WTC11 (cell line): ENCODE measurements around the gene STK25. TPM values are rescaled to one million over a fixed set of nuclear protein-coding genes. Genes with fewer than 3 reads are reported as not detected.

ENCODE experiments used
- ATAC-seq: fragments of 200-7000 bp; cut with Tn5 transposase; 2 replicates; pipeline ENCODE4 v1.10.0; 2021; ENCODE audit warnings: mild to moderate bottlenecking, moderate library complexity
- CTCF ChIA-PET: fragments of 300-600 bp; sonication (Branson Sonifier 250); formaldehyde crosslinking; loops from one replicate; lab custom pipeline; 2021; ENCODE audit warnings: antibody characterized with exemption; lab: Charles Lee
- POLR2A ChIA-PET: fragments of 350-600 bp; sonication (Branson Sonifier 250); formaldehyde crosslinking; loops from one replicate; lab custom pipeline; 2021; ENCODE audit warnings: antibody characterized with exemption; lab: Charles Lee
- DNase-seq: peaks from one replicate; pipeline ENCODE4 v3.0.0; 2021; ENCODE audit warnings: low spot score
- H3K27ac Mint-ChIP-seq: 2 replicates; pipeline ENCODE4 v1.8.0; 2021; ENCODE audit warnings: mixed read lengths
- H3K27me3 Mint-ChIP-seq: 2 replicates; pipeline ENCODE4 v1.8.0; 2021; ENCODE audit warnings: low read depth, mild to moderate bottlenecking, moderate library complexity, mixed read lengths
- H3K36me3 Mint-ChIP-seq: 2 replicates; pipeline ENCODE4 v1.8.0; 2021; ENCODE audit warnings: mixed read lengths
- H3K4me1 Mint-ChIP-seq: 2 replicates; pipeline ENCODE4 v1.8.0; 2022; ENCODE audit warnings: mixed read lengths
- H3K4me3 Mint-ChIP-seq: 2 replicates; pipeline ENCODE4 v1.8.0; 2021; ENCODE audit warnings: mild to moderate bottlenecking, moderate library complexity, mixed read lengths
- H3K9me3 Mint-ChIP-seq: 2 replicates; pipeline ENCODE4 v1.8.0; 2021; ENCODE audit warnings: mixed read lengths
- CREM ChIP-seq: sonication (generic); formaldehyde crosslinking; IDR thresholded peaks from 2 replicates; pipeline ENCODE4 v1.8.1; 2022; ENCODE audit warnings: mild to moderate bottlenecking, missing genetic modification reagents, moderate library complexity
- ELF4 ChIP-seq: sonication (generic); formaldehyde crosslinking; IDR thresholded peaks from 2 replicates; pipeline ENCODE4 v1.8.1; 2022; ENCODE audit warnings: low read depth, mild to moderate bottlenecking, moderate library complexity, missing genetic modification reagents
- ERG ChIP-seq: fragments of 250-450 bp; sonication (Bioruptor Pico); IDR thresholded peaks from 2 replicates; pipeline ENCODE4 v1.8.0; 2021; ENCODE audit warnings: mild to moderate bottlenecking
- ESRRA ChIP-seq: sonication (generic); formaldehyde crosslinking; IDR thresholded peaks from 2 replicates; pipeline ENCODE4 v1.8.1; 2022; ENCODE audit warnings: mild to moderate bottlenecking, missing genetic modification reagents, borderline replicate concordance
- FOXP1 ChIP-seq: sonication (generic); formaldehyde crosslinking; IDR thresholded peaks from 2 replicates; pipeline ENCODE4 v1.8.0; 2022; ENCODE audit warnings: missing genetic modification reagents, mild to moderate bottlenecking, moderate library complexity, borderline replicate concordance
- GABPB1 ChIP-seq: sonication (generic); formaldehyde crosslinking; IDR thresholded peaks from 2 replicates; pipeline ENCODE4 v1.8.1; 2023; ENCODE audit warnings: mild to moderate bottlenecking, missing genetic modification reagents
- GRHL2 ChIP-seq: fragments of 250-450 bp; sonication (Bioruptor Pico); IDR thresholded peaks from 2 replicates; pipeline ENCODE4 v1.8.0; 2022; ENCODE audit warnings: mild to moderate bottlenecking, moderate library complexity; ENCODE audit not compliant: insufficient replicate concordance, severe bottlenecking
- NFYB ChIP-seq: sonication (generic); formaldehyde crosslinking; conservative IDR thresholded peaks from 2 replicates; pipeline ENCODE4 v1.8.0; 2022; ENCODE audit warnings: low read depth, missing genetic modification reagents
- OVOL2 ChIP-seq: fragments of 250-450 bp; sonication (Bioruptor Pico); IDR thresholded peaks from 2 replicates; pipeline ENCODE4 v1.9.0; 2021; ENCODE audit warnings: mild to moderate bottlenecking, borderline replicate concordance
- RORB ChIP-seq: fragments of 250-450 bp; sonication (Bioruptor Pico); IDR thresholded peaks from 2 replicates; pipeline ENCODE4 v1.9.0; 2021; ENCODE audit warnings: mild to moderate bottlenecking
- SMAD4 ChIP-seq: sonication (generic); formaldehyde crosslinking; IDR thresholded peaks from 2 replicates; pipeline ENCODE4 v1.8.0; 2022; ENCODE audit warnings: mild to moderate bottlenecking, missing genetic modification reagents
- TEAD1 ChIP-seq: sonication (generic); formaldehyde crosslinking; IDR thresholded peaks from 2 replicates; pipeline ENCODE4 v1.8.0; 2022; ENCODE audit warnings: mild to moderate bottlenecking, missing genetic modification reagents
- TEAD4 ChIP-seq: sonication (generic); formaldehyde crosslinking; IDR thresholded peaks from 2 replicates; pipeline ENCODE4 v1.8.0; 2022; ENCODE audit warnings: mild to moderate bottlenecking, missing genetic modification reagents
- ZNF219 ChIP-seq: sonication (generic); formaldehyde crosslinking; IDR thresholded peaks from 2 replicates; pipeline ENCODE4 v1.8.0; 2023; ENCODE audit warnings: missing genetic modification reagents, mild to moderate bottlenecking, borderline replicate concordance
- total RNA-seq: library from RNA; stranded (reverse); gene quantifications from 3 replicates; pipeline ENCODE4 v1.2.3, GENCODE V29; 2021
- TF ChIP-seq, protein P1 (sequence below): sonication (generic); formaldehyde crosslinking; IDR thresholded peaks from 2 replicates; pipeline ENCODE4 v1.8.1; 2023; ENCODE audit warnings: mild to moderate bottlenecking, missing genetic modification reagents
- TF ChIP-seq, protein P2 (sequence below): sonication (generic); formaldehyde crosslinking; IDR thresholded peaks from 2 replicates; pipeline ENCODE4 v1.8.0; 2022; ENCODE audit warnings: missing genetic modification reagents
- TF ChIP-seq, protein P3 (sequence below): fragments of 250-450 bp; sonication (Bioruptor Pico); IDR thresholded peaks from 2 replicates; pipeline ENCODE4 v1.9.0; 2021; ENCODE audit warnings: mild to moderate bottlenecking, borderline replicate concordance

The STK25 gene
- total RNA-seq, 1 experiment from 2014 or later: 232 TPM

- TF ChIP-seq, protein P1, sequence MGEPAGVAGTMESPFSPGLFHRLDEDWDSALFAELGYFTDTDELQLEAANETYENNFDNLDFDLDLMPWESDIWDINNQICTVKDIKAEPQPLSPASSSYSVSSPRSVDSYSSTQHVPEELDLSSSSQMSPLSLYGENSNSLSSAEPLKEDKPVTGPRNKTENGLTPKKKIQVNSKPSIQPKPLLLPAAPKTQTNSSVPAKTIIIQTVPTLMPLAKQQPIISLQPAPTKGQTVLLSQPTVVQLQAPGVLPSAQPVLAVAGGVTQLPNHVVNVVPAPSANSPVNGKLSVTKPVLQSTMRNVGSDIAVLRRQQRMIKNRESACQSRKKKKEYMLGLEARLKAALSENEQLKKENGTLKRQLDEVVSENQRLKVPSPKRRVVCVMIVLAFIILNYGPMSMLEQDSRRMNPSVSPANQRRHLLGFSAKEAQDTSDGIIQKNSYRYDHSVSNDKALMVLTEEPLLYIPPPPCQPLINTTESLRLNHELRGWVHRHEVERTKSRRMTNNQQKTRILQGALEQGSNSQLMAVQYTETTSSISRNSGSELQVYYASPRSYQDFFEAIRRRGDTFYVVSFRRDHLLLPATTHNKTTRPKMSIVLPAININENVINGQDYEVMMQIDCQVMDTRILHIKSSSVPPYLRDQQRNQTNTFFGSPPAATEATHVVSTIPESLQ (CRISPR knock-in tag): no peak
Observed at GRCh38 chr2:241463276-241464135, 44.9 kb downstream of the STK25 start (continued).

- no peaks in the 10 kb centered on the region for H3K9me3 Mint-ChIP-seq
- H3K27me3 Mint-ChIP-seq: peaks cover 5% of the 10 kb centered on the region
- no peaks in the 10 kb centered on the region for H3K4me1 Mint-ChIP-seq
- H3K4me3 Mint-ChIP-seq: no peak overlapping the region
- TF ChIP-seq CREM (CRISPR knock-in tag) (no peak), GRHL2 (CRISPR knock-in tag) (no peak)
- TF ChIP-seq, protein P2, sequence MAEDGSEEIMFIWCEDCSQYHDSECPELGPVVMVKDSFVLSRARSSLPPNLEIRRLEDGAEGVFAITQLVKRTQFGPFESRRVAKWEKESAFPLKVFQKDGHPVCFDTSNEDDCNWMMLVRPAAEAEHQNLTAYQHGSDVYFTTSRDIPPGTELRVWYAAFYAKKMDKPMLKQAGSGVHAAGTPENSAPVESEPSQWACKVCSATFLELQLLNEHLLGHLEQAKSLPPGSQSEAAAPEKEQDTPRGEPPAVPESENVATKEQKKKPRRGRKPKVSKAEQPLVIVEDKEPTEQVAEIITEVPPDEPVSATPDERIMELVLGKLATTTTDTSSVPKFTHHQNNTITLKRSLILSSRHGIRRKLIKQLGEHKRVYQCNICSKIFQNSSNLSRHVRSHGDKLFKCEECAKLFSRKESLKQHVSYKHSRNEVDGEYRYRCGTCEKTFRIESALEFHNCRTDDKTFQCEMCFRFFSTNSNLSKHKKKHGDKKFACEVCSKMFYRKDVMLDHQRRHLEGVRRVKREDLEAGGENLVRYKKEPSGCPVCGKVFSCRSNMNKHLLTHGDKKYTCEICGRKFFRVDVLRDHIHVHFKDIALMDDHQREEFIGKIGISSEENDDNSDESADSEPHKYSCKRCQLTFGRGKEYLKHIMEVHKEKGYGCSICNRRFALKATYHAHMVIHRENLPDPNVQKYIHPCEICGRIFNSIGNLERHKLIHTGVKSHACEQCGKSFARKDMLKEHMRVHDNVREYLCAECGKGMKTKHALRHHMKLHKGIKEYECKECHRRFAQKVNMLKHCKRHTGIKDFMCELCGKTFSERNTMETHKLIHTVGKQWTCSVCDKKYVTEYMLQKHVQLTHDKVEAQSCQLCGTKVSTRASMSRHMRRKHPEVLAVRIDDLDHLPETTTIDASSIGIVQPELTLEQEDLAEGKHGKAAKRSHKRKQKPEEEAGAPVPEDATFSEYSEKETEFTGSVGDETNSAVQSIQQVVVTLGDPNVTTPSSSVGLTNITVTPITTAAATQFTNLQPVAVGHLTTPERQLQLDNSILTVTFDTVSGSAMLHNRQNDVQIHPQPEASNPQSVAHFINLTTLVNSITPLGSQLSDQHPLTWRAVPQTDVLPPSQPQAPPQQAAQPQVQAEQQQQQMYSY (CRISPR knock-in tag): no peak
- ATAC-seq: no peak
- ChIA-PET CTCF (no interaction called here), POLR2A (no interaction called here)
- H3K27ac Mint-ChIP-seq: no peak overlapping the region
- no peak for DNase-seq
- no peaks in the 10 kb centered on the region for H3K36me3 Mint-ChIP-seq
Observed at GRCh38 chr2:241461693-241462677, 46.4 kb downstream of the STK25 start.

GRCh38 chr2:241460631-241461030 is 47.8 kb downstream of the STK25 start:
- no peak overlapping the region for H3K4me3 Mint-ChIP-seq
- H3K36me3 Mint-ChIP-seq: no peaks in the 10 kb centered on the region
- H3K4me1 Mint-ChIP-seq: peaks cover 4% of the 10 kb centered on the region; the same call in 1 of the 2 replicates
- no peak for ATAC-seq
- DNase-seq: no peak
- H3K27ac Mint-ChIP-seq: no peak overlapping the region
- no peaks in the 10 kb centered on the region for H3K9me3 Mint-ChIP-seq
- peaks cover 5% of the 10 kb centered on the region for H3K27me3 Mint-ChIP-seq
- POLR2A ChIA-PET: no interaction called here
- TF ChIP-seq SMAD4: no peak
- no peak for TF ChIP-seq ERG
- TF ChIP-seq CREM (CRISPR knock-in tag): no peak
- no peak for TF ChIP-seq TEAD4
- no peak for TF ChIP-seq OVOL2 (CRISPR knock-in tag)
- CTCF ChIA-PET: no interaction called here

DNA sequence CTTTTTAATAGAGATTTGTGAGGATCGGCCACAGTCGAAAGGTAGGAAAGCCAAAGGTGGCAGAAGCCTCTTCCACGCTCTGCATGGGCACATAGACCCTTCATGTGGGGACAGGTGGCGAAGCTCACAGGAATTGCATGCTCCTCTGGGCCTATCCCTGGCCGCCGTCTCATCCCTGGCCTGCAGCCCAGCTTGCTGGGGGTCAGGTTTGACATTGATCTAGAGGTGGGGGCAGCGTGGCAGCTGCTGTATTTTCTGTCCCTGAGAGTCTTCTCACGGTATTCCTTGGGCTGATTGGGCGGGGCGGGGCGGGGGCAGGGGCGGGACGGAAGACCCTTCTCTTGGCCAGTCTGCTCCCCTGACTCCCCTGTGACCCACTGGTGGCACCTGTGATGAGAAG is 48.9 kb downstream of the STK25 start:
- POLR2A ChIA-PET: no interaction called here
- H3K4me3 Mint-ChIP-seq: no peak overlapping the region
- TF ChIP-seq, protein P3, sequence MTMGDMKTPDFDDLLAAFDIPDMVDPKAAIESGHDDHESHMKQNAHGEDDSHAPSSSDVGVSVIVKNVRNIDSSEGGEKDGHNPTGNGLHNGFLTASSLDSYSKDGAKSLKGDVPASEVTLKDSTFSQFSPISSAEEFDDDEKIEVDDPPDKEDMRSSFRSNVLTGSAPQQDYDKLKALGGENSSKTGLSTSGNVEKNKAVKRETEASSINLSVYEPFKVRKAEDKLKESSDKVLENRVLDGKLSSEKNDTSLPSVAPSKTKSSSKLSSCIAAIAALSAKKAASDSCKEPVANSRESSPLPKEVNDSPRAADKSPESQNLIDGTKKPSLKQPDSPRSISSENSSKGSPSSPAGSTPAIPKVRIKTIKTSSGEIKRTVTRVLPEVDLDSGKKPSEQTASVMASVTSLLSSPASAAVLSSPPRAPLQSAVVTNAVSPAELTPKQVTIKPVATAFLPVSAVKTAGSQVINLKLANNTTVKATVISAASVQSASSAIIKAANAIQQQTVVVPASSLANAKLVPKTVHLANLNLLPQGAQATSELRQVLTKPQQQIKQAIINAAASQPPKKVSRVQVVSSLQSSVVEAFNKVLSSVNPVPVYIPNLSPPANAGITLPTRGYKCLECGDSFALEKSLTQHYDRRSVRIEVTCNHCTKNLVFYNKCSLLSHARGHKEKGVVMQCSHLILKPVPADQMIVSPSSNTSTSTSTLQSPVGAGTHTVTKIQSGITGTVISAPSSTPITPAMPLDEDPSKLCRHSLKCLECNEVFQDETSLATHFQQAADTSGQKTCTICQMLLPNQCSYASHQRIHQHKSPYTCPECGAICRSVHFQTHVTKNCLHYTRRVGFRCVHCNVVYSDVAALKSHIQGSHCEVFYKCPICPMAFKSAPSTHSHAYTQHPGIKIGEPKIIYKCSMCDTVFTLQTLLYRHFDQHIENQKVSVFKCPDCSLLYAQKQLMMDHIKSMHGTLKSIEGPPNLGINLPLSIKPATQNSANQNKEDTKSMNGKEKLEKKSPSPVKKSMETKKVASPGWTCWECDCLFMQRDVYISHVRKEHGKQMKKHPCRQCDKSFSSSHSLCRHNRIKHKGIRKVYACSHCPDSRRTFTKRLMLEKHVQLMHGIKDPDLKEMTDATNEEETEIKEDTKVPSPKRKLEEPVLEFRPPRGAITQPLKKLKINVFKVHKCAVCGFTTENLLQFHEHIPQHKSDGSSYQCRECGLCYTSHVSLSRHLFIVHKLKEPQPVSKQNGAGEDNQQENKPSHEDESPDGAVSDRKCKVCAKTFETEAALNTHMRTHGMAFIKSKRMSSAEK (CRISPR knock-in tag): no peak
- no peak for TF ChIP-seq ESRRA (CRISPR knock-in tag)
- no peak for TF ChIP-seq FOXP1 (CRISPR knock-in tag)
- TF ChIP-seq ZNF219 (CRISPR knock-in tag): no peak
- TF ChIP-seq GABPB1 (CRISPR knock-in tag): no peak
- no peak for TF ChIP-seq TEAD1
- no peak for TF ChIP-seq NFYB (CRISPR knock-in tag)
- TF ChIP-seq ELF4: no peak
- TF ChIP-seq RORB: no peak

More for the DNA sequence above, 48.9 kb downstream of the STK25 start:
- Mint-ChIP-seq H3K4me1 (peaks cover 4% of the 10 kb centered on the region; the same call in 1 of the 2 replicates), H3K9me3 (no peaks in the 10 kb centered on the region), H3K27ac (no peak overlapping the region), H3K27me3 (no peaks in the 10 kb centered on the region; the same call in 1 of the 2 replicates), H3K36me3 (no peaks in the 10 kb centered on the region)
- DNase-seq (no peak), ATAC-seq (no peak)
- CTCF ChIA-PET: no interaction called here
